HG02885 (cell line): ENCODE results near the gene GRB2.
"Not testable (repeated sequence)": the region's sequence is repeated elsewhere in the genome, so short reads cannot be mapped to it uniquely, and the experiment has no call there.

Source experiments
- ATAC-seq: cut with Tn5 transposase; IDR thresholded peaks from one replicate; pipeline ENCODE4 v1.9.1; 2021; ENCODE audit warnings: mild to moderate bottlenecking; ENCODE audit not compliant: unreplicated experiment, poor library complexity

Gene GRB2

GRCh38 chr17:75405365-75406221 is at the start of gene GRB2:
TSS of gene GRB2 (minus strand) at chr17:75405678. CDS start at chr17:75393628, 12,050 bp downstream.
- ATAC-seq: peak; percentile 88

DNA sequence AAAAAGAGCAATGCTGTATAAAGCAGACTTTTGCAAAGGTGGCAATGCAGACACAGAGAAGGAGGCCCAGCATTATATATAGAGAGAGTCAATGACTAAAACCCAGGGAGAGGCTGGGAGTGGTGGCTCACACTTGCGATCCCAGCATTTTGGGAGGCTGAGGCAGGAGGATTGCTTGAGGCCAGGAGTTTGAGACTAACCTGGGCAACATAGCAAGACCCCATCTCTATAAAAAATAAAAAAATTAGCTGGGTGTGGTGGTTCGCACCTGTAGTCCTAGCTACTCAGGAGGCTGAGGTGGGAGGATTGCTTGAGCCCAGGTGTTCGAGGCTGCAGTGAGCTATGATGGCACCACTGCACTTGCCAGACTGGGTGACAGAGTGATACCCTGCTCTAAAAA is 49.2 kb upstream of the GRB2 start:
- not testable (repeated sequence) for ATAC-seq

GRCh38 chr17:75454193-75454592 is 48.7 kb upstream of the GRB2 start:
- ATAC-seq: no peak

- ATAC-seq: no peak
Measured at GRCh38 chr17:75450270-75450669, 44.8 kb upstream of the GRB2 start.

- ATAC-seq: no peak
Measured at GRCh38 chr17:75447951-75448856, 42.7 kb upstream of the GRB2 start.

DNA sequence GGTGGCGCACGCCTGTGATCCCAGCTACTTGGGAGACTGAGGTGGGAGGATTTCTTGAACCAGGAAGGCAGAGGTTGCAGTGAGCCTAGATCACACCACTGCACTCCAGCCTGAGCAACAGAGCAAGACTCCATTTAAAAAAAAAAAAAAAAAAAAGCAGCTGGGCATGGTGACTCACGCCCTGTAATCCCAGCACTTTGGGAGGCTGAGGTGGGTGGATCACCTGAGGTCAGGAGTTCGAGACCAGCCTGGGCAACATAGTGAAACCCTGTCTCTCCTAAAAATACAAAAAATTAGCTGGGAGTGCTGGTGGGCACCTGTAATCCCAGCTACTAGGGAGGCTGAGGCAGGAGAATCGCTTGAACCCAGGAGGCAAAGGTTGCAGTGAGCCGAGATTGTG is 40.4 kb upstream of the GRB2 start:
- ATAC-seq: not testable (repeated sequence)

DNA sequence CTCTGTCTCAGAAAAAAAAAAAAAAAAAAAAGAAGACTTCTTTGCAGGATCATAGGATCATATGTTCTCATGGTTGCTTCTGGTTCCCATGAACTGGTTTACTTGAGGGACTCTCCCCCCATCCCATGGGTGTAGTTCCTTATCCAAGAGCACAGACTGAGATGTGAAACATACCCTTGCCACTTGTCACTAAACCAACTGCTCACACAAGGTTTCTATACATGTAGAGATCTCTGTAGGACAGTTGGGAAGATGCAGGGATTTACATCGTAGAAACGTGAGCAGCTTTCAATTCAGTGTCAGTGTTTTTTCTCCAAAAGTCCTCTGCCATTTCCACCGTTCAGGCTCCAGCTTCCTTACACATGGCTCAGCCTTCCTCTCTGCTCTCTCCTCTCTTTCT is 39.8 kb upstream of the GRB2 start:
- ATAC-seq: no peak

DNA sequence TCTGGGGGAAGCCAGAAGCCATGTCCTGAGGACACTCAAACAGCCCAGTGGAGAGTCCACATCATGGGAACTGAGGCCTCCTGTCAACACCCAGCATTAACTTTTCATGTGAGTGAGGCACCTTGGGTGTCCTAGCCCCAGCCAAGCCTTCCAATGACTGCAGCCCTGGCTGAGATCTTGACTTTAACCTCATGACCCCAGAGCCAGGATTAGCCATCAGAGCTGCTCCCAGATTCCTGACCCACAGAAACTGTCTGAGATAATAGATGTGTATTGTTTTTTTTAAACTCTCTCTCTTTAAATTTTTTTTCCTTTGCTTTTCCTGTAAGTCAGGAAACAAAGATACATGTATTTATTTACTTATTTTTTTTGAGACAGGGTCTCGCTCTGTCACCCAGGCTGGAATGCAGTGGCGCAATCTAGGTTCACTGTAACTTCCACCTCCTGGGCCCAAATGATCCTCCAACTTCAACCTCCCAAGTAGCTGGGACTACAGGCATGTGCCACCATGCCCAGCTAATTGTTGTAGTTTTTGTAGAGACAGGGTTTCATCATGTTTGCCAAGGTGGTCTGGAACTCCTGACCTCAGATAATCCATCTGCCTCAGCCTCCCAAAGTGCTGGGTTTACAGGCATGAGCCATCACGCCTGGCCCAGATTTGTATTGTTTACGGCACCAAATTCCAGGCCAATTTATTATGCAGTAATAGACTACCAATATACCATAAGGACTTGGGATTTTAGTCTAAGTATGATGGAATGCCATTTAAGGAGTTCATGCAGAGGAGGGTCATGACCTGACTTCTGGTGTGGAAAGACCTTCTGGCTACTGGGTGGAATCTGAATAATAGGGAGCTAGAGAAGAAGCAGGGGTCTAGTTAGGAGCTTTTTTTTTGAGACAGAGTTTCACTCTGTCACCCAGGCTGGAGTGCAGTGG is 37.0 kb upstream of the GRB2 start:
- no peak for ATAC-seq

DNA sequence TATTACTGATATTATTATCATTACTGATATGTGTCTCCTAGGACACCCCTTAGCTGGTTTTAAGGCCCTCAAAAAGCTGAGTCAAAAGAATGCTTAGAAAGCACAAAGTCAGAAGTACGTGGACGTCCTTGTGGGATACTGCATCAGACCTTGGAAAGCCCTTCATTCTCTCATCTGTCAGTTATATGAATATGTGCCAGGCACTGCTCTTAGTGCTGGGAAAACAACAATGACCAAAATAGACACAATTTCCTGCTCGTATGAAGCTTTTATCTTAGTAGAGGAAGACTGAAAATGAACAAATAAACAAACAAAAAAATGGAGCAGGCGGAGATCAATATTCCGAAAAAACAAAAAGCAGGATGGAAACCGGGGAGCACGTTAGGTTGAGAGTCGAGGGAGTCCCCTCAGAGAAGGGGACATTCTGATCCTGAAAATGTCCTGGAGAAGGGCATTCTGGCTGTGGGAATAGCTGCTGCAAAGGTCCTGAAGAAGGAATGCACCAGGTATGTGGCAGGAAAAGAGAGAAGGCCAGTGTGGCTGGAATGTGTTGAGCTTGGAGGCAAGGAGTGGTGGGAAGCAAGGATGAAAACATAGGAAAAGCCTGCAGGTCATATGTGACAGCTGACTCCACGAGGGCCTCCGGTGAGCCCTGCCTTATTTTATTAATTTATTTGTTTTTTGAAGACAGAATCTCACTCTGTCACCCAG is 35.4 kb upstream of the GRB2 start:
- no peak for ATAC-seq

GRCh38 chr17:75439287-75439686 is 33.8 kb upstream of the GRB2 start:
- ATAC-seq: no peak

GRCh38 chr17:75437404-75437803 is 31.9 kb upstream of the GRB2 start:
- not testable (repeated sequence) for ATAC-seq

DNA sequence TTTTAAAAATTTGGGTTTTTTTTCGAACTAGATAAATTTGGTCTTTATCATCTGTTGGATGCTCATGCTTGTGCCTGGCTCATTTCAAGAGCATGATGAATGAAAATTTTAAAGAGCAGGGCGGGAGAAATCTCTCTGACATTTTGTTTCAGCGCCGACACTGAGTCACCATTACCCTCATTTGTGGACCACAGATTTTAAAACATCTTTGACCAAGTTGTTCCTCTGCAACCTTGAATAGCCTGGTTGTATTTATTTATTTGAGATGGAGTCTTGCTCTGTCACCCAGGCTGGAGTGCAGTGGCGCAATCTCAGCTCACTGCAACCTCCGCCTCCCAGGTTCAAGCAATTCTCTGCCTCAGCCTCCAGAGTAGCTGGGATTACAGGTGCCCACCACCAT is 29.0 kb upstream of the GRB2 start:
- not testable (repeated sequence) for ATAC-seq

DNA sequence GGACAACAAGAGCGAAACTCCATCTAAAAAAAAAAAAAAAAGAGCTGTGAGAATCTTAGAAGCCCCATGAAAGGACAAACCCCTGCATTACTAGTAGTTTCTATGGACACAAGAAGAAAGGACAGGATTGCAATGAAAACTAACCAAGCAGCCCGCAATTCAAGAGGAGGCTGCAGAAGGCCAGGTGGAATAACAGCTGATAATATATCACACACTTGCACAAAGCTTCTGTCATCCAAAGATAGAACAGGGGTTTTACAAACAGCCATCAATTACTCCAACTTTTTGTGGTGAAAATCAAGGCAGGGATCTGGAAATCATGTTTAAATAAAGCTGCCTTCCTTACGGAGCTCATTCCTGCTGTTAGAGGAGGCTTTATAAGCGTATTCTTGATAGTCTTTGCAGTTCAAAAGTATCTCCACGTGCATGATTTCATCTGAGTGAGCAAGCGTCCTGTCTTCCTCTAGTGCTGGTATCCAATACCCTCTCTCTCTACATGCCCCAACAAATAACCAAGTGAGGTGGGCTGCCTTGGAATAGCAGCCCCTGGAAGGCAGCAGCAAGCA is 27.8 kb upstream of the GRB2 start:
- ATAC-seq: no peak

- no peak for ATAC-seq
Measured at GRCh38 chr17:75430159-75430974, 24.9 kb upstream of the GRB2 start.

DNA sequence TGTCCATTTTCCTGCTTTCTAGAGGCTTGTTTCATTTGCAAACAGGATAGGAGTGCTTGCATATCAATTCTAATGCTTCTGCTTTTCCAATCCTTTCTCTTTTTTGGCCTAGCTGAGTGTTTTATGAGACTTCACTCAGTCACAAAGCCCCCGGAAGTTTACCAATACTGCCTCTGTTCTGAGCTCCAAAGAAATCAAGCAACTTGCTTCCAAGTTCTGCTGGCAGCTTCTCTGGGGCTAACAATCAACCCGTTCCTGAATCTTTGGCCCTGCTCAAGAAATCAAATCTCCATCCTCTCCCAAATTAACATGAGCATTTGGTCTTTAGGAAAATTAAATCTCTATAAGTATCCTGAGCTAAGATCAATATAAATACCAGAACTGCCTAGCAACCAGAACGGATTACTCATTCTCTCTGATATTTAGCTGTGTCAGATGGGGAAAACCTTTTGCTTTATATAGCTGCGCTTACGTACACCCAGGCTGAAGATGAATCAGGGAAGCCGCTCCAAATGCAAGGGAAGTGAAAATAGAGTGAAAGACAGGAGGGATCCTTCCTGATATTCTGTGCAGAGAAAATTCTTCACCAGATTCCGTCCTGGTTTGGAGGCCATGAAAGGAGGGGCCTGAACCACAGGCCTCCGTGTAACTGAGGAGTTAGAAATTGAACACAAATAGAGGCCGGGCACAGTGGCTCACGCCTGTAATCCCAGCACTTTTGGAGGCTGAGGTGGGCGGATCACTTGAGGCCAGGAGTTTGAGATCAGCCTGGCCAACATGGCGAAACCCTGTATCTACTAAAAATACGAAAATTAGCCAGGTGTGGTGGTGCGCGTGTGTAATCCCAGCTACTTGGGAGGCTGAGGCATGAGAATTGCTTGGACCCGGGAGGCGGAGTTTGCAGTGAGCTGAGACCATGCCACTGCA is 23.3 kb upstream of the GRB2 start:
- ATAC-seq: no peak

DNA sequence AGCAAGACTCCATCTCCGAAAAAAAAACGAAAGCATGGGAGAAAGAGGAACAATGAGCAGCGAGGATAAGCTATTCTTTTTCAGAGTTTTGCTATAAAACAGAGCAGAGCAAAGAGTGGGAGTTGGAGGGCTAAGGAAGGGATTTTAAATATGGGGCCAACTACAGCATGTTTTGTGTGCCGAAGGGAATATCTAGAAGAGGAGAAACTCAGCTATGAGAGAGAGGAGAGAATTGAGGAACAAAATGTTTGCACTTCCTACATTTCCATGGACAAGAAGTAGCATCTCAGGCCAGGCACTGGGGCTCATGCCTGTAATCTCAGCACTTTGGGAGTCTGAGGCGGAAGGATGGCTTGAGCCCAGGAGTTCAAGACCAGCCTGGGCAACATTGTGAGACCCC is 13.1 kb upstream of the GRB2 start:
- ATAC-seq: no peak

DNA sequence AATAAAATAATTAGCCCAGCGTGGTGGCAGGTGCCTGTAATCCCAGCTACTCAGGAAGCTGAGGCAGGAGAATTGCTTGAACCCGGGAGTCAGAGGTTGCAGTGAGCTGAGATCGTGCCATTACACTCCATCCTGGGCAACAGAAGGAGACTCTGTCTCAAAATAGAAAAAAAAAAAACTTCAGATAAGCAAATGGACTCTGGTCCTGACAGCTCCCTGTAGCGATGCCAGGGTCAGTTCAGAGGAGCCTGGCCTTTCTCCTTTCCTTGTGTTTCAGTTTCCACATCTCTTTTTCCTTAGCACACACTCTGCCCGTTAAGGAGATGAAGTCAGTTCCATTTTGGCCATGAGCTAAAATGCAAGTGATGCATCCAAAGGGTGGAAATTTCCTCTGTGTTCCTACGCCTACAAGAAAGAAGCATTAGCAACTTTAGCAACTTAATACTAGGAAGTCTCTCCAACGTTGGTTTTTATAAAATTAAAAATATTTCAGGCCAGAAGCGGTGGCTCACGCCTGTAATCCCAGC is 11.6 kb upstream of the GRB2 start:
- ATAC-seq: no peak
